Esophagus muscularis mucosa (tissue), 4 donors: Measurements from ENCODE around the gene NPAS3. TPM values are rescaled to one million over a fixed set of nuclear protein-coding genes. Genes with fewer than 3 reads are reported as not detected.

Source experiments
- DNase-seq: peaks from one replicate; pipeline ENCODE4 v3.0.0-alpha.2; 2017; ENCODE audit errors: extremely low spot score
- H3K27ac ChIP-seq, 4 donors: fragments of 200-600 bp; sonication (generic); replicated peaks in 1 of 4; 1 replicate in 3 of 4; 2 replicates in 1 of 4; pipeline ENCODE4 v1.5.1; 2016 to 2019; ENCODE audit warnings: mild to moderate bottlenecking in 1 of 4
- H3K27me3 ChIP-seq, 4 donors: fragments of 200-600 bp; sonication (generic); one replicate each; pipeline versions ENCODE4 v1.5.1 to v1.6.0; 2016 to 2019
- H3K36me3 ChIP-seq, 4 donors: fragments of 200-600 bp; sonication (generic); one replicate each; pipeline ENCODE4 v1.5.1; 2016 to 2019
- H3K4me1 ChIP-seq, 4 donors: fragments of 200-600 bp; sonication (generic); one replicate each; pipeline ENCODE4 v1.5.1; 2016 to 2019
- H3K4me3 ChIP-seq, 4 donors: fragments of 200-600 bp; sonication (generic); 1 replicate in 2 of 4; 2 replicates in 2 of 4; pipeline ENCODE4 v1.5.1; 2016 to 2019; ENCODE audit warnings: mild to moderate bottlenecking in 4 of 4, moderate library complexity in 1 of 4
- H3K9me3 ChIP-seq, 4 donors: fragments of 200-600 bp; sonication (generic); 1 replicate in 3 of 4; 2 replicates in 1 of 4; pipeline ENCODE4 v1.5.1; 2016 to 2019
- EP300 ChIP-seq: sonication (generic); formaldehyde crosslinking; IDR thresholded peaks from one replicate; pipeline ENCODE4 v1.6.1; 2017; ENCODE audit warnings: antibody characterized with exemption
- POLR2A ChIP-seq: fragments of 450-650 bp; IDR thresholded peaks from one replicate; pipeline ENCODE4 v1.6.1; 2017; ENCODE audit warnings: antibody characterized with exemption, moderate library complexity, mild to moderate bottlenecking, low read depth
- POLR2AphosphoS5 ChIP-seq, 2 donors: sonication (generic); formaldehyde crosslinking; IDR thresholded peaks; one replicate each; pipeline ENCODE4 v1.6.1; 2017; ENCODE audit warnings: antibody characterized with exemption in 2 of 2
- WGBS: methylation state at CpG from one replicate; pipeline ENCODE4 v1.1.5; 2018; 5-methylcytosine and 5-hydroxymethylcytosine counted together
- intact Hi-C: fragments of 100-400 bp; cut with DNase I; formaldehyde crosslinking; loops from one replicate; pipeline ENCODE4 v1.15.1; 2023
- total RNA-seq, 4 donors: library from RNA; depleted of rRNA; stranded (reverse); fragments of >200 nt; gene quantifications; one replicate each; pipeline versions ENCODE4 v1.1.0 to v1.2.1, GENCODE V29; 2016
- TF ChIP-seq, protein P1 (sequence below), 3 experiments: fragments of 200-600 bp in 2 of 3; fragments of 450-650 bp in 1 of 3; sonication (generic) in 2 of 3; IDR thresholded peaks; one replicate each; pipeline ENCODE4 v1.5.1; 2017 to 2019; ENCODE audit warnings: antibody characterized with exemption in 3 of 3, mild to moderate bottlenecking in 2 of 3, moderate library complexity in 1 of 3

NPAS3 gene
- total RNA-seq, 4 donors from 2014 or later = 3.3 to 7.3 (median 5.8) TPM

DNA sequence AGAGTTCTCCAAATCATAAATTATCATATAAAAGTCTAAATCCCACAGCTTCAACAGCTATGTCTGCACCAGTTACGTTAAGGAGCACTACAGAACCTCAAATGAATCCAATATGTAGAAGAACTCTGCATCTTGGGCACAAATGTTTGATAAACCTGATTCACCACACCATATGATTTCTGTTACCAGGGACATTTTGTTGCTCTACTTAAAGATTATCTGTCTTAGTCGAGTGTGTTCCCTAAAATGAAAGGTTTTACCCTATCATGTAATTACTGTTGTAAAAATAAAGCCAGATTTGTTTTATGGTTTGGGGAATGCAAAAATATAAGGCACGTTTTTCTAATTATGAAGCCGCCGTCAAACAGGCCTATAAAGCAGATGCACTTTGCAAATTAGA, 649.1 kb downstream of the NPAS3 start:
- TF ChIP-seq POLR2AphosphoS5 (IDR thresholded peaks at IDR 0.05) (no peak), POLR2A (no peak), EP300 (no peak)
- TF ChIP-seq, protein P1, sequence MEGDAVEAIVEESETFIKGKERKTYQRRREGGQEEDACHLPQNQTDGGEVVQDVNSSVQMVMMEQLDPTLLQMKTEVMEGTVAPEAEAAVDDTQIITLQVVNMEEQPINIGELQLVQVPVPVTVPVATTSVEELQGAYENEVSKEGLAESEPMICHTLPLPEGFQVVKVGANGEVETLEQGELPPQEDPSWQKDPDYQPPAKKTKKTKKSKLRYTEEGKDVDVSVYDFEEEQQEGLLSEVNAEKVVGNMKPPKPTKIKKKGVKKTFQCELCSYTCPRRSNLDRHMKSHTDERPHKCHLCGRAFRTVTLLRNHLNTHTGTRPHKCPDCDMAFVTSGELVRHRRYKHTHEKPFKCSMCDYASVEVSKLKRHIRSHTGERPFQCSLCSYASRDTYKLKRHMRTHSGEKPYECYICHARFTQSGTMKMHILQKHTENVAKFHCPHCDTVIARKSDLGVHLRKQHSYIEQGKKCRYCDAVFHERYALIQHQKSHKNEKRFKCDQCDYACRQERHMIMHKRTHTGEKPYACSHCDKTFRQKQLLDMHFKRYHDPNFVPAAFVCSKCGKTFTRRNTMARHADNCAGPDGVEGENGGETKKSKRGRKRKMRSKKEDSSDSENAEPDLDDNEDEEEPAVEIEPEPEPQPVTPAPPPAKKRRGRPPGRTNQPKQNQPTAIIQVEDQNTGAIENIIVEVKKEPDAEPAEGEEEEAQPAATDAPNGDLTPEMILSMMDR (IDR thresholded peaks at IDR 0.05) = no peak
- no peaks in the 10 kb centered on the region for H3K36me3 ChIP-seq
- intact Hi-C loops = no loop called here
- no peaks in the 10 kb centered on the region for H3K4me1 ChIP-seq
- no peak overlapping the region for H3K4me3 ChIP-seq
- no peak overlapping the region for H3K27ac ChIP-seq
- H3K9me3 ChIP-seq = no peaks in the 10 kb centered on the region
- no peaks in the 10 kb centered on the region for H3K27me3 ChIP-seq
- 89% methylated on average over 5 of the region's 5 CpGs for WGBS
- no peak for DNase-seq

DNA sequence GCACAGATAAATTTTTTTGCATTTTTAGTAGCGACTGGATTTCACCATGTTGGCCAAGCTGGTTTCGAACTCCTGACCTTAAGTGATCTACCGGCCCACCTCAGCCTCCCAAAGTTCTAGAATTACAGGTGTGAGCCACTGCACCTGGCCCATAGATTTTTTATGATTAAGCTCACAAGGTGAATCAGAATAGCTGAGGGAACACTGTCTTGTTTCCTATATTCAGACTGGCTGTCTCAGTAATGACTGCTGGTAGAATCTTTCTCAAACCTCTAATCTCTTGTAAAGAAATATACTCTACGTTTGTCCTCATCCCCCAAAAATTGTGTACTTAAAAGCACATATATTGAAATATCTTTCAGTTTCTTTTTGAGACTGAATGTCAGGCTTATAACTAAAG, 650.1 kb downstream of the NPAS3 start:
- WGBS = 96% methylated on average over 4 of the region's 4 CpGs
- H3K4me3 ChIP-seq = no peak overlapping the region
- intact Hi-C loops = no loop called here
- TF ChIP-seq POLR2AphosphoS5 (IDR thresholded peaks at IDR 0.05) (no peak), POLR2A (no peak), EP300 (no peak)
- TF ChIP-seq, protein P1 (IDR thresholded peaks at IDR 0.05) = no peak
- H3K36me3 ChIP-seq = no peaks in the 10 kb centered on the region
- no peak for DNase-seq
- H3K4me1 ChIP-seq = no peaks in the 10 kb centered on the region
- no peaks in the 10 kb centered on the region for H3K27me3 ChIP-seq
- H3K9me3 ChIP-seq = no peaks in the 10 kb centered on the region
- H3K27ac ChIP-seq = no peak overlapping the region

DNA sequence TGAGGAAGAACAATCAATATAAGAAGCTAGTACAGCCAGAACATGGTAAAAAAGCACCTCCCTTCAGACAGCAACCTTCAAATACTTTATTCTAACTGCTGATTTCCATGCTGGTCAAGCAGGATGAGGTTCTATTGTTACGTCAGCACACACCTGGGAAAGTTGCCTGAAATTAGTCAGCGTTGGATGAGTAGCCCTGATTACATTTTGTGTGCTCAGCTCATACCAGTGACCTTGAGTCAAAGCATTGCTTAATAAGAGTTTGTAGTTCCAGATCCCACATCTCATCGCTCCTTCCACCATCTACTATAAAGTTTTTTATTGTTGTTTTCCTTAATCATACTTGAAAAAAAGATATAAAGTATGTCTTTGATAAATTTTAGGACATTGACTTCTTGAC, 650.7 kb downstream of the NPAS3 start:
- Histone ChIP-seq H3K4me1 (no peaks in the 10 kb centered on the region), H3K27me3 (no peaks in the 10 kb centered on the region), H3K4me3 (no peak overlapping the region), H3K27ac (no peak overlapping the region), H3K36me3 (no peaks in the 10 kb centered on the region), H3K9me3 (no peaks in the 10 kb centered on the region)
- intact Hi-C loops = no loop called here
- DNase-seq = no peak
- TF ChIP-seq POLR2A (no peak), POLR2AphosphoS5 (IDR thresholded peaks at IDR 0.05) (no peak), EP300 (no peak)
- TF ChIP-seq, protein P1 (IDR thresholded peaks at IDR 0.05) = no peak
- WGBS = 47% methylated on average over 3 of the region's 3 CpGs

DNA sequence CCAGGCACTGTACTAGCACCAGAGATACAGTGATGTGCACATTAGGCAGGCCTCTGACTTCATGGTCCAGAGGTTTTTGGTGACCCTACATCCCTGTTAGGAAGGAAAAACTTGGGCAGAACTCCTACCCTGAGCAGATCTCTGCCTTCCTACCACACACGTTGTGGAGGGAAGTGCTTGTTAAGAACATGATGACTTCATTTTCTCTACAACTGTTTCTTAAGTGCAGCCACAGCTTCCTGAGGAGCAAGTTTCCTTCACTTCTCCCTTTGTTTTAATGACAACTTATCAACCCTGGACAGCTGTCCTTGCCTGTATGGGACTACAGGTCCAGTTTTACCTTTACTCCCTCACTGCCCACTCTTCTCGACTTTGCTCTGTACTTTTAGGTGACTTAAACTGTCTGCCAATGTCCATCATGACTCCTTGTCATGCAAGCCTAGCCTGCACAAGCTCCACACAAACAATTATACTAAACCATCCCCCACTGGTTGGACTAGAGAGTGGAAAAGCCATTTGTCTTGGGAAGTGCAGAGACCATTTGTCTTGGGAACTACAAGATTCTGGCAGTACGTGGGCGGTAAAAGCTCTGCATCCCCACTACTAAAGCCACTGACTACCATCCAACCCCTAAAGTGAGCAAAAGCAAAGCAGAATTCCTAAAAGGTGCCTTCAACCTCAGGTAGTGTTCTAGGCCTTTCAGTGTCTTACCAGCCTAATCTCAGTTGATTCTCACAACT, 652.4 kb downstream of the NPAS3 start:
- H3K4me1 ChIP-seq = no peaks in the 10 kb centered on the region
- H3K4me3 ChIP-seq = no peak overlapping the region
- intact Hi-C loops = no loop called here
- DNase-seq = no peak
- H3K9me3 ChIP-seq = no peaks in the 10 kb centered on the region
- H3K27me3 ChIP-seq = no peaks in the 10 kb centered on the region
- 81% methylated on average over 4 of the region's 4 CpGs for WGBS
- H3K27ac ChIP-seq = no peak overlapping the region
- TF ChIP-seq POLR2AphosphoS5 (IDR thresholded peaks at IDR 0.05) = no peak
- TF ChIP-seq EP300 = no peak
- TF ChIP-seq POLR2A = no peak
- TF ChIP-seq, protein P1 (IDR thresholded peaks at IDR 0.05) = no peak
- H3K36me3 ChIP-seq = no peaks in the 10 kb centered on the region

DNA sequence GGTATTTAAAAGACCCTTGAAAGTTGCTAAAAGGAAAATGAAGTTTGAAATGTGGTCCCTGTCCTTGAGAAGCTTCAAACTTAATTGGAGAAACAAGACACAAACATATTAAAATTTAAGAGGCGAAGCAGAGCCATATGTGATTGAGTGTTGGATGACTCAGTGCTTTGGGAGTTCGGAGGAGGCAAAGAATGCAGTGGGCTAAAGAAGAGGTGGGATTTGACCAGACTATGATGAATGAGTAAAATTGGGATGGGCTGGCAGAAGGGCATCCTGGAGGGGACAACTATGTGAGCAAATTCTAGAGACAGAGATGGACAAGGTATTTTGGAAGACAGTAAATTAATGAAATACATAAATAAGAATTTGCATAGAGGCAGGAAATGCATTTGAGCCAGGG, 653.6 kb downstream of the NPAS3 start:
- no peak for TF ChIP-seq EP300
- TF ChIP-seq POLR2AphosphoS5 (IDR thresholded peaks at IDR 0.05) = no peak
- TF ChIP-seq, protein P1 (IDR thresholded peaks at IDR 0.05) = no peak
- TF ChIP-seq POLR2A = no peak
- intact Hi-C loops = no loop called here

More for the DNA sequence above, 653.6 kb downstream of the NPAS3 start:
- Histone ChIP-seq H3K27me3 (no peaks in the 10 kb centered on the region), H3K27ac (no peak overlapping the region), H3K4me3 (no peak overlapping the region), H3K4me1 (no peaks in the 10 kb centered on the region), H3K36me3 (no peaks in the 10 kb centered on the region), H3K9me3 (no peaks in the 10 kb centered on the region)
- DNase-seq = no peak
- WGBS = 71% methylated on average over 2 of the region's 2 CpGs
